GM10248 (cell line): ENCODE measurements around the gene ST6GAL2.

Experiments used
- CTCF ChIA-PET: fragments of 300-600 bp; sonication (Branson Sonifier 250); formaldehyde crosslinking; extraction: SDS; loops from one replicate; lab custom pipeline; 2021; ENCODE audit warnings: antibody characterized with exemption; lab: Yijun Ruan, JAX
- POLR2A ChIA-PET: fragments of 350-650 bp; sonication (Branson Sonifier 250); formaldehyde crosslinking; extraction: SDS; loops from one replicate; lab custom pipeline; 2020; ENCODE audit warnings: antibody characterized with exemption; lab: Yijun Ruan, JAX
- DNase-seq: peaks from one replicate; pipeline ENCODE4 v3.0.0; 2012; ENCODE audit errors: extremely low spot score
- CTCF ChIP-seq: IDR thresholded peaks from 2 replicates; pipeline ENCODE4 v1.5.1; 2012; ENCODE audit warnings: mild to moderate bottlenecking, low read depth; ENCODE audit errors: extremely low read depth, missing control alignments, control extremely low read depth

Gene ST6GAL2

GRCh38 chr2:106882673-106883072, 3.3 kb downstream of the ST6GAL2 start:
- no peak for DNase-seq
- no peak for TF ChIP-seq CTCF
- ChIA-PET CTCF (no interaction called here), POLR2A (no interaction called here)

- ChIA-PET POLR2A (no interaction called here), CTCF (no interaction called here)
- TF ChIP-seq CTCF, result no peak
- no peak for DNase-seq
Observed at GRCh38 chr2:106878206-106878605, 7.8 kb downstream of the ST6GAL2 start.

GRCh38 chr2:106876699-106877098, 9.3 kb downstream of the ST6GAL2 start:
- ChIA-PET CTCF (interaction anchor here (1.6 kb wide), 1 partner anchor 10 kb away, joined by 3 read pairs; no protein-coding TSS in a partner anchor), POLR2A (no interaction called here)
- no peak for DNase-seq
- no peak for TF ChIP-seq CTCF

GRCh38 chr2:106869512-106870275, 16.3 kb downstream of the ST6GAL2 start:
- ChIA-PET CTCF (interaction anchor here (1.1 kb wide), 1 partner anchor 16 kb away, joined by 3 read pairs; no protein-coding TSS in a partner anchor), POLR2A (no interaction called here)
- no peak for DNase-seq
- TF ChIP-seq CTCF, result no peak

- ChIA-PET POLR2A (no interaction called here), CTCF (no interaction called here)
- no peak for DNase-seq
- TF ChIP-seq CTCF, result no peak
Observed at GRCh38 chr2:106868275-106868674, 17.7 kb downstream of the ST6GAL2 start.

GRCh38 chr2:106867196-106867953, 18.6 kb downstream of the ST6GAL2 start:
- DNase-seq, result no peak
- CTCF ChIA-PET, result no interaction called here
- TF ChIP-seq CTCF, result no peak
- POLR2A ChIA-PET, result no interaction called here
